Measurements from ENCODE around the gene TXNDC2. TPM values are rescaled to one million over a fixed set of nuclear protein-coding genes. Genes with fewer than 3 reads are reported as not detected.
A peak's percentile ranks its signal among the peaks of the same experiment; 100 is the strongest.

The TXNDC2 gene
- total and polyA plus RNA-seq, 9 of the 15 experiments (the other 6 are each of a cell fraction or from before 2014, with no cell fraction given) = 1.2 to 4.9 (median 2.3) TPM

- TF ChIP-seq NR3C1 (CRISPR knock-in tag; IDR thresholded peaks at IDR 0.05) (0 out of 2 replicates have a peak, but pooled peaks have one; percentile 0), ETS1 (conservative IDR thresholded peaks at IDR 0.05; ENCODE audit: control insufficient read depth, low read depth, low read length) (peak; percentile 7; the same call in 1 of the 2 replicates), ZNF830 (CRISPR knock-in tag; IDR thresholded peaks at IDR 0.05) (0 out of 2 replicates have a peak, but pooled peaks have one; percentile 8), ZNF41 (CRISPR knock-in tag; conservative IDR thresholded peaks at IDR 0.05) (no peak), ZNF696 (CRISPR knock-in tag; conservative IDR thresholded peaks at IDR 0.05) (no peak)
Observed at GRCh38 chr18:9914334-9914583, 28.5 kb downstream of the TXNDC2 start (continued).

- H3K9me1 ChIP-seq (ENCODE audit: control insufficient read depth, insufficient read depth, low read length) = peaks cover 2% of the 10 kb centered on the region
- H3K4me3 ChIP-seq = peak overlapping the region; percentile 85
- peak overlapping the region; percentile 80 for H3K4me2 ChIP-seq (ENCODE audit: insufficient read depth, low read length)
- H3K9me3 ChIP-seq (replicated peaks; ENCODE audit: control insufficient read depth, insufficient read depth, low read depth, low read length) = peaks cover 6% of the 10 kb centered on the region
- peaks cover 34% of the 10 kb centered on the region for H3K36me3 ChIP-seq (ENCODE audit: control insufficient read depth, insufficient read depth, low read length)
- H4K20me1 ChIP-seq (replicated peaks; ENCODE audit: control insufficient read depth, insufficient read depth, low read length) = peaks cover 41% of the 10 kb centered on the region
- no peaks in the 10 kb centered on the region for H3K27me3 ChIP-seq (ENCODE audit: control insufficient read depth in 2 of 2, insufficient read depth in 2 of 2, low read length in 2 of 2)
- peak; percentile 55 for ATAC-seq
- WGBS (ENCODE audit: insufficient coverage, low coverage, missing lambda C conversion rate) = 1% methylated on average over 57 of the region's 77 CpGs
- H3K79me2 ChIP-seq (ENCODE audit: control insufficient read depth, insufficient read depth, low read length) = peaks cover 62% of the 10 kb centered on the region
- peaks cover 17 to 20% of the 10 kb centered on the region in 2 experiments for H3K4me1 ChIP-seq (replicated peaks in 1 of 2; ENCODE audit: control insufficient read depth in 2 of 2, insufficient read depth in 2 of 2, low read length in 2 of 2)
- no TSS peak for BruUV-seq (replicated peaks)
- peak overlapping the region; percentile 91 to 93 for H3K9ac ChIP-seq (ENCODE audit: insufficient read depth in 1 of 2, low read depth in 2 of 2, low read length in 2 of 2)
- DNase-seq (ENCODE audit: extremely low read depth in 1 of 4, low spot score in 3 of 4) = peak in 2 of 4 experiments; percentile 61 to 94
- ChIA-PET CTCF (ENCODE audit: low intra/inter-chr PET ratio) (no interaction called here), POLR2A (interaction anchor here (0.5 to 3.7 kb wide), 29 partner anchors 11 to 301 kb away, joined by 3 to 72 read pairs (median 6); partner anchors contain the start of gene TXNDC2)
- FAIRE-seq = peak; percentile 89
- intact Hi-C loops (cut with micrococcal nuclease) = loop anchor here (1.0 to 10.0 kb wide), 6 partner anchors 16 to 230 kb away; no protein-coding TSS in a partner anchor
- H2AFZ ChIP-seq (ENCODE audit: low read depth, low read length) = no peak overlapping the region
- in situ Hi-C loops (cut with MboI) = loop anchor here (10.0 kb wide), 1 partner anchor 900 kb away; no protein-coding TSS in a partner anchor
- H3K27ac ChIP-seq (ENCODE audit: extremely low read depth, low read depth, low read length) = peak overlapping the region; percentile 97
- peak; percentile 72 for TF ChIP-seq KLF1 (tag; IDR thresholded peaks at IDR 0.05)
- peak; percentile 49 for TF ChIP-seq ETV1 (tag; conservative IDR thresholded peaks at IDR 0.05; ENCODE audit: low read depth)
- TF ChIP-seq SMAD4 (CRISPR knock-in tag; conservative IDR thresholded peaks at IDR 0.05) = peak; percentile 66
- TF ChIP-seq CHCHD3 (CRISPR knock-in tag; IDR thresholded peaks at IDR 0.05) = no peak
- TF ChIP-seq ZEB2 (IDR thresholded peaks at IDR 0.05) = 0 out of 2 replicates have a peak, but pooled peaks have one; percentile 69
- TF ChIP-seq AFF1 (IDR thresholded peaks at IDR 0.05; ENCODE audit: low read depth in 1 of 2, partially characterized antibody in 2 of 2) = peak in 1 of 2 experiments; percentile 97
- peak; percentile 70 for TF ChIP-seq BCOR (IDR thresholded peaks at IDR 0.05)
- TF ChIP-seq ZNF174 (CRISPR knock-in tag; IDR thresholded peaks at IDR 0.05) = 0 out of 2 replicates have a peak, but pooled peaks have one; percentile 31
- no peak for TF ChIP-seq EGR1 (conservative IDR thresholded peaks at IDR 0.05)
Observed at GRCh38 chr18:9914584-9915290, 29.0 kb downstream of the TXNDC2 start.

Measured in K562 (cell line).